ENCODE data around the gene GNPTG. TPM values are rescaled to one million over a fixed set of nuclear protein-coding genes. Genes with fewer than 3 reads are reported as not detected.

GNPTG gene
- total and polyA plus RNA-seq, 9 of the 15 experiments (the other 6 are each of a cell fraction or from before 2014, with no cell fraction given), result 0.69 to 33.3 (median 13.6) TPM

GRCh38 chr16:1334739-1335138, 17.0 kb upstream of the GNPTG start:
- 0 out of 4 replicates have a peak overlapping the region, but pooled peaks of 1 of the 2 experiments have one; percentile 28 for H3K9ac ChIP-seq (ENCODE audit: insufficient read depth in 1 of 2, low read depth in 2 of 2, low read length in 2 of 2)
- no peak overlapping the region for H2AFZ ChIP-seq (ENCODE audit: low read depth, low read length)
- H4K20me1 ChIP-seq (replicated peaks; ENCODE audit: control insufficient read depth, insufficient read depth, low read length), result 0 out of 2 replicates have a peak, but pooled peaks cover 9% of the 10 kb centered on the region
- H3K4me1 ChIP-seq (replicated peaks in 1 of 2; ENCODE audit: control insufficient read depth in 2 of 2, insufficient read depth in 2 of 2, low read length in 2 of 2), result peaks cover 17 to 90% of the 10 kb centered on the region in 2 experiments
- H3K36me3 ChIP-seq (ENCODE audit: control insufficient read depth, insufficient read depth, low read length), result no peaks in the 10 kb centered on the region
- no peak overlapping the region for H3K4me3 ChIP-seq
- intact Hi-C loops (cut with micrococcal nuclease) (no loop called here), in situ Hi-C loops (cut with MboI) (no loop called here)
- CTCF ChIA-PET (ENCODE audit: low intra/inter-chr PET ratio), result no interaction called here
- POLR2A ChIA-PET, result interaction anchor here (0.6 to 1.3 kb wide), 6 partner anchors 10 to 199 kb away, joined by 3 to 7 read pairs (median 4); no protein-coding TSS in a partner anchor
- DNase-seq (ENCODE audit: extremely low read depth in 1 of 4, low spot score in 3 of 4), result no peak
- peaks cover 6 to 19% of the 10 kb centered on the region in 2 experiments; a peak in 3 of 5 replicates for H3K27me3 ChIP-seq (ENCODE audit: control insufficient read depth in 2 of 2, insufficient read depth in 2 of 2, low read length in 2 of 2)
- H3K79me2 ChIP-seq (ENCODE audit: control insufficient read depth, insufficient read depth, low read length), result no peaks in the 10 kb centered on the region
- 0 out of 2 replicates have a peak, but pooled peaks have one; percentile 42 for TF ChIP-seq ZBTB1 (CRISPR knock-in tag; IDR thresholded peaks at IDR 0.05; ENCODE audit: borderline replicate concordance, low read depth)
- TF ChIP-seq MAX (CRISPR knock-in tag; IDR thresholded peaks at IDR 0.05), result 0 out of 2 replicates have a peak, but pooled peaks have one; percentile 4
- no peak for TF ChIP-seq ATF1 (CRISPR knock-in tag; IDR thresholded peaks at IDR 0.05)
- TF ChIP-seq ATF1 (tag; IDR thresholded peaks at IDR 0.05), result no peak
- TF ChIP-seq ZNF24 (IDR thresholded peaks at IDR 0.05), result no peak
- H3K4me2 ChIP-seq (ENCODE audit: insufficient read depth, low read length), result no peak overlapping the region
- 0 out of 2 replicates have a peak, but pooled peaks cover 4% of the 10 kb centered on the region for H3K9me3 ChIP-seq (replicated peaks; ENCODE audit: control insufficient read depth, insufficient read depth, low read depth, low read length)
- BruUV-seq (replicated peaks), result TSS peak; percentile 62
- WGBS (ENCODE audit: insufficient coverage, low coverage, missing lambda C conversion rate), result 3% methylated on average over 7 of the region's 9 CpGs
- H3K27ac ChIP-seq (ENCODE audit: extremely low read depth, low read depth, low read length), result no peak overlapping the region
- no peak for ATAC-seq
- FAIRE-seq, result no peak
- H3K9me1 ChIP-seq (ENCODE audit: control insufficient read depth, insufficient read depth, low read length), result no peaks in the 10 kb centered on the region
